ENCODE results near the gene DCAF8L2.
"Not testable (repeated sequence)": the region's sequence is repeated elsewhere in the genome, so short reads cannot be mapped to it uniquely, and the experiment has no call there.

Gene DCAF8L2

GRCh38 chrX:27679281-27679680 lies 89.1 kb downstream of the DCAF8L2 start:
- no peak for DNase-seq (ENCODE audit: low spot score)

DNA sequence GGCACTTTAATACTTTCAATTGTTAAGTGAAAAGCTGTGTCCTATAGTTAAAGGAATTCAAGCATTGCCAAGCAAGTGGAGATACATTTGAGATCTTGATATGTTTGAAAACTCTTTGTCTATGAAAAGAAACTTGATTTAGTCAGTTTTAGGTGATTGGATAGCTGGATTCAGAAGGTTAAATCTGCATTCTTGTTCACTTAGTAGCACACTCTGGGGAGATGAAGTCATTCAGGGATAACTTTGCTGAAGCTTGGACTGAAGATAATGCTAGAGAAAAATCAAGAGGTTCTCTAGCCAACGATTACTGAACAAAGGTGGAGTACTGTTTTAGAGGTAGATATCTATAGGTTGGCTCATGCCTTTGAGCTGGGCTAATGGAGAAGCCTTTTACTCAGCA lies 90.6 kb downstream of the DCAF8L2 start:
- DNase-seq (ENCODE audit: low spot score): no peak

- not testable (repeated sequence) for DNase-seq (ENCODE audit: low spot score)
Observed at GRCh38 chrX:27683566-27684208, 93.5 kb downstream of the DCAF8L2 start.

GRCh38 chrX:27694667-27695066 lies 104.5 kb downstream of the DCAF8L2 start:
- no peak for DNase-seq (ENCODE audit: low spot score)

GRCh38 chrX:27706526-27706925 lies 116.4 kb downstream of the DCAF8L2 start:
- no peak for DNase-seq (ENCODE audit: low spot score)

DNA sequence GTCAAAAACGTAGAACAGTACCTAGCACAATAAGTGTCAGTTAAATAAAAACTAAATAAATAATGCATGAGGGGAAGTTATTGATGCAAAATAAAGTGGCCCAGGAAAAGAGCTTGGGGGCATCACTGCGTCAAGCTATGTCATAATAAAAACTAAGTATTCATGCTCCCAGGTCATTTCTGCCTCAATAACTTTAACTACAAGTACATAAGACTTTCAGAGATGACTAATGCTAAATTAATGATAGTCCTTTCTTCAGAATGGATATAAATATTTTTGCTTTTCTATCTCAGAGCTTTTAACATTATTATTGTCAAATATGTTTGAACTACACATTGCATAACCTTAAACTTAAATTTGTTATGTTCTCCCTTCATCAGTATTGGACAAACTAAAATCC lies 125.5 kb downstream of the DCAF8L2 start:
- no peak for DNase-seq (ENCODE audit: low spot score)

GRCh38 chrX:27728291-27728690 lies 138.1 kb downstream of the DCAF8L2 start:
- DNase-seq (ENCODE audit: low spot score): no peak

DNA sequence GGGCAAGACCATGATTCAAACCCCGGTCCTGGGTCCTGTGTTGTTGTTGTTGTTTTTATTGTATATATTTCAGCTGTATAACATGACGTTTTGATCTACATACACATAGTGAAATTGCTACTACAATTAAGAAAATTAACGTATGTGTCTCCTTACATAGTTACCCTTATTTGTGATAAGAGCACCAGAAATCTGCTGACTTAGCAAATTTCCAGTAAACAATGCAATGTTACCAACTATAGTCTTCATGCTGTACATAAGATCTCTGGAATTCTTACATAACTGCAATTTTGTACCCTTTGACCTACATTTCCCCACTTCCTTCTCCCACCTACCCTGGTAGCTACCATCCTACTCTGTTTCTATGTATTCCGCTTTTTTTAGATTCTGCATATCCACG lies 141.8 kb downstream of the DCAF8L2 start:
- no peak for DNase-seq (ENCODE audit: low spot score)

DNA sequence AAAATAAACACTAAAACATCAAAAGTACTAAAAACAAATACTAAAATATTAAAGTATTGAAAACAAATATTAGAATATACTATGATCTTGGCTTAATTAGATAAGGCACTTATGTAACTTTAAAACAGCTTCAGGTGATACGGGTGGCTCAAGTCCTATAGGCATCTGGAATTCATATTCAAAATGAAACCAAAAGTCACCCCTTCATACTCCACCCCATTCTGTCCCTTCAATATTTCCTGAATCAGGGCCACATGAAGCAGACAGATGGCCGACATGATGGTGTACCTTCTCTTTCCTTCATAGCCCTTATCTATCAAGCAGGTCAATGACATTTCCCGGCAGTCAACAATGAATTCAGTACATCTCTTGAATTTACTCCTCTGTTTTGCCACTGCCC lies 145.8 kb downstream of the DCAF8L2 start:
- no peak for DNase-seq (ENCODE audit: low spot score)

- DNase-seq (ENCODE audit: low spot score): no peak
Observed at GRCh38 chrX:27740933-27741332, 150.8 kb downstream of the DCAF8L2 start.

DNA sequence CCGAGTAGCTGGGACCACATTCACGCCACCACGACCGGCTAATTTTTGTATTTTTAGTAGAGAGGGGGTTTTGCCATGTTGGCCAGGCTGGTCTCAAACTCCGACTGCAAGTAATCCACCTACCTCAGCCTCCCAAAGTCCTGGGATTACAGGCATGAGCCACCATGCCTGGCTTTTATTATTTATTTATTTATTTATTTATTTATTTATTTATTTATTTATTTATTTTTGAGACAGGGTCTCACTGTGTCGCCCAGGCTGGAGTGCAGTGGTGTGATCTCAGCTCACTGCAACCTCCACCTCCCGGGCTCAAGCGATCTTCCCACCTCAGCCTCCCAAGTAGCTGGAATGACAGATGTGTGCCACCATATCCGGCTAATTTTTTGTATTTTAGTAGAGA lies 153.4 kb downstream of the DCAF8L2 start:
- not testable (repeated sequence) for DNase-seq (ENCODE audit: low spot score)

DNA sequence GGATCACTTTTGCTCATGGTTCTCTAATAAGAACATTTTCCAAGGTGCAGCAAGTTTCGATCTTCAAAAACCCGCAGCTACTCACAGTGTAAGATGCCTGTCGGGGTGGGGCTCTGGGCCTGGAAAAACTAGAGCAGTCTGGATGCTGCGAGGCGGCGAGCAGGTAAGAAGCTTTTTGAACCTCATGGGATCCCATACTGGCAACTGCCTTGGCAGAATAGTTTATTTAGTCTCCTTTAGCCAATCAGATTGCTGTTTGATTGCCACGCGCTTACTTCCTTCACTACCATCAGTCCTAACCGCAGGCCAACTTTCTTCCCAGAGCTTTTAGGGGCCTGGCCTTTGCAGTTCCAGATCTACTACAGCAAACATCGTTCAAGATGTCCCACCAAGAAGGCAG lies 156.4 kb downstream of the DCAF8L2 start:
- DNase-seq (ENCODE audit: low spot score): no peak

DNA sequence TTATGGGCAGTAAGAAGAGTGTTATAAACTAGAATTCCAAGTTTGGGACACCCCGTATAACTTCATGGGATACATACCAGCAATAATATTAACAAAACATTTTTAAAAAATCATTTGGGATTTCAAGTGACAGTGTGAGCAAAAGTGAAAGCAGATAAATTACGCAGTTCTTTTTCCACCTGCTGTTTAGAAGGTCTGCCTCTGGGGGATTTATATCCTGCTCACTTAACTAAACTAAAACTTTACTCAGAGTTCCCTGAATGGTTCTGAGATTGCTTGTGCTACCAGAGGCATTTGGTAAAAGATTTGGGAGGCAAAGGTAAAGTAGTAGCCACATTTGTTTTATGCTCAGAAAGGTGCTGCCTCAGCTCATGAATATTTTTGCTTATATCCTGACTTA lies 160.2 kb downstream of the DCAF8L2 start:
- not testable (repeated sequence) for DNase-seq (ENCODE audit: low spot score)

- DNase-seq (ENCODE audit: low spot score): no peak
Observed at GRCh38 chrX:27751976-27752375, 161.8 kb downstream of the DCAF8L2 start.

GRCh38 chrX:27765718-27766117 lies 175.6 kb downstream of the DCAF8L2 start:
- no peak for DNase-seq (ENCODE audit: low spot score)

DNA sequence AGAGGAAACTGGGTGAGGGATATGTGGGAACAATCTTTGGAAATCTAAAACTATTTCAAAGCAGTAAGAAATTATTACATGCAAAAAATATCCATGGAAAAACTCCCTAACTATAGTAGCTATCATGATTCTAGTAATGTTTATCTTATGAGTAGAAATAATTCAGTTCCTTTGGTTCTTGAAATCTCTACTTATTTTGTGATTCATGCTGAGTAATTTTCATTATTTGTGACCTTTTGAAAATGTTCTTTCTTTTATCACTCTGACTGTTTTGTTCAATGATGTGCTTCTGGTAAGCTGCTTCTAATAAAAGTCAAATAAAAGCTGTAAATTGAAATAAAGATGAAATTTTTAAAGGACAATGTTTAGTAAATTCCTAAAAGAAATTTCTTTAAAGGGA lies 177.2 kb downstream of the DCAF8L2 start:
- DNase-seq (ENCODE audit: low spot score): no peak

GRCh38 chrX:27775984-27776383 lies 185.8 kb downstream of the DCAF8L2 start:
- no peak for DNase-seq (ENCODE audit: low spot score)

DNA sequence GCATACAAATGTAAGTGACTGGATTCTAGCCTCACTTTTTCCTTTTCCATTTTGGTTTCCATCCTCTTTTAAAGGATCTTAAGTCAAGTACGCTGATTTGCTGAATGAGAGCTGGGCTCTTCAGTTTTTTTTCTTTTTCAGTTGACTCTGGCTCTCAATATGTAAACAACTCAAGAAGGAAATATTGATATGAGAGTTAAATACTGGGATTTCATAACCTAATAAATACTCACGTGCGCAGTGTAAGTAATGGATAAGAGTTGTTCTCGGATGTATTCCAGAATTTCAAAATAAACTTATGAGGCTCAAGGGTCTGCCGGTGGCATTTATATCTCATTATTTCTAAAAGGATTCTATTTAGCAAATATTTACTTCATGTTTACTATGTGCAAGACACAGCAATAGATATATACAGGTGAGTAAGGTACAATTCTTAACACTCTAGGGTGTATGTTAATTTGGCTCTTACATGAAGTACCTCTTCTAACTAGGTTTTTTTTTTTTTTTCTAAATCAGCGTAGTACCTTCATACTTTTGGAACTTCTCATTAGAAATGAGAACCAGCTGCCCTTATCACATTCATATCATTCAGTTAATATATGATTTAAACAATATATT lies 206.6 kb downstream of the DCAF8L2 start:
- no peak for DNase-seq (ENCODE audit: low spot score)

GRCh38 chrX:27797575-27797974 lies 207.4 kb downstream of the DCAF8L2 start:
- no peak for DNase-seq (ENCODE audit: low spot score)

Data from HuH-7 (cell line).